IMR-90 (cell line): ENCODE data around the gene DCD. TPM values are rescaled to one million over a fixed set of nuclear protein-coding genes. Genes with fewer than 3 reads are reported as not detected.
"Not testable (repeated sequence)": the region's sequence is repeated elsewhere in the genome, so short reads cannot be mapped to it uniquely, and the experiment has no call there.

Experiments used
- ATAC-seq: fragments of 200-7000 bp; cut with Tn5 transposase; 2 replicates; pipeline ENCODE4 v1.9.1; 2020; ENCODE audit warnings: low read depth, mild to moderate bottlenecking, moderate library complexity
- BruUV-seq: library from RNA; stranded (reverse); fragments of 400-500 nt; replicated peaks from 2 replicates; lab custom pipeline; 2021; lab: Mats Ljungman, UMichigan
- CTCF ChIA-PET: fragments of 300-600 bp; formaldehyde crosslinking; extraction: SDS; loops from one replicate; lab custom pipeline; 2021; ENCODE audit warnings: antibody characterized with exemption; lab: Yijun Ruan, JAX
- POLR2A ChIA-PET: fragments of 300-600 bp; sonication (Branson Sonifier 250); formaldehyde crosslinking; loops from one replicate; lab custom pipeline; 2022; ENCODE audit warnings: antibody characterized with exemption; ENCODE audit not compliant: unreplicated experiment; lab: Charles Lee
- DNase-seq: peaks from one replicate; pipeline ENCODE4 v3.0.0; 2013
- H2AFZ ChIP-seq: replicated peaks from 2 replicates; pipeline ENCODE3; 2013; ENCODE audit warnings: low read length, mild to moderate bottlenecking; ENCODE audit not compliant: poor library complexity
- H2AK5ac ChIP-seq: 2 replicates; pipeline ENCODE4 v1.6.1; 2013; ENCODE audit warnings: low read depth, low read length, inconsistent platforms
- H2AK9ac ChIP-seq: replicated peaks from 2 replicates; pipeline ENCODE3; 2013; ENCODE audit warnings: mild to moderate bottlenecking, low read depth, low read length, moderate library complexity; ENCODE audit not compliant: poor library complexity
- H2BK120ac ChIP-seq: 2 replicates; pipeline ENCODE4 v1.6.1; 2013; ENCODE audit warnings: low read depth, low read length, inconsistent platforms
- H2BK15ac ChIP-seq: 3 replicates; pipeline ENCODE4 v1.6.1; 2013; ENCODE audit warnings: low read depth, low read length, inconsistent platforms
- H2BK20ac ChIP-seq: 2 replicates; pipeline ENCODE4 v1.6.1; 2013; ENCODE audit warnings: low read depth, mild to moderate bottlenecking, inconsistent platforms, low read length, moderate library complexity
- H2BK5ac ChIP-seq: 2 replicates; pipeline ENCODE4 v1.6.1; 2013; ENCODE audit warnings: mild to moderate bottlenecking, low read depth, low read length, inconsistent platforms; ENCODE audit not compliant: poor library complexity, severe bottlenecking
- H3K14ac ChIP-seq: replicated peaks from 2 replicates; pipeline ENCODE4 v1.6.1; 2013; ENCODE audit warnings: low read depth, low read length, inconsistent platforms
- H3K18ac ChIP-seq: 2 replicates; pipeline ENCODE4 v1.6.1; 2013; ENCODE audit warnings: low read depth, low read length, control low read depth
- H3K23ac ChIP-seq: 2 replicates; pipeline ENCODE4 v1.6.1; 2013; ENCODE audit warnings: low read depth, low read length, inconsistent platforms
- H3K27ac ChIP-seq: 2 replicates; pipeline ENCODE4 v1.5.1; 2013; ENCODE audit warnings: mild to moderate bottlenecking, control low read depth, low read length; ENCODE audit not compliant: insufficient read depth
- H3K27me3 ChIP-seq: 2 replicates; pipeline ENCODE4 v1.6.1; 2013; ENCODE audit warnings: low read length; ENCODE audit not compliant: control insufficient read depth, insufficient read depth
- H3K36me3 ChIP-seq: 2 replicates; pipeline ENCODE4 v1.6.1; 2013; ENCODE audit warnings: low read length, mixed read lengths; ENCODE audit not compliant: control insufficient read depth, insufficient read depth
- H3K4ac ChIP-seq: 2 replicates; pipeline ENCODE4 v1.6.1; 2013; ENCODE audit warnings: low read depth, low read length, inconsistent platforms
- H3K4me1 ChIP-seq: 2 replicates; pipeline ENCODE4 v1.6.1; 2013; ENCODE audit warnings: low read length, mixed read lengths; ENCODE audit not compliant: control insufficient read depth, insufficient read depth
- H3K4me2 ChIP-seq: 2 replicates; pipeline ENCODE4 v1.6.1; 2013; ENCODE audit warnings: low read depth, mild to moderate bottlenecking, control low read depth, low read length, moderate library complexity
- H3K4me3 ChIP-seq: 2 replicates; pipeline ENCODE4 v1.5.1; 2013; ENCODE audit warnings: low read depth, mild to moderate bottlenecking, control low read depth, low read length, moderate library complexity; ENCODE audit not compliant: insufficient read depth
- H3K56ac ChIP-seq: 2 replicates; pipeline ENCODE4 v1.6.1; 2013; ENCODE audit warnings: low read length, inconsistent platforms; ENCODE audit not compliant: insufficient read depth; ENCODE audit errors: extremely low read depth
- H3K79me1 ChIP-seq, 2 experiments: 2 replicates each; pipeline ENCODE4 v1.6.1; 2013; ENCODE audit warnings: low read length in 2 of 2, inconsistent platforms in 1 of 2, low read depth in 1 of 2
- H3K9ac ChIP-seq: 2 replicates; pipeline ENCODE4 v1.6.1; 2013; ENCODE audit warnings: low read depth, low read length, control low read depth
- H3K9me1 ChIP-seq: 2 replicates; pipeline ENCODE4 v1.6.1; 2013; ENCODE audit warnings: low read length, inconsistent platforms; ENCODE audit not compliant: insufficient read depth
- H3K9me3 ChIP-seq: 2 replicates; pipeline ENCODE4 v1.6.1; 2013; ENCODE audit warnings: low read length; ENCODE audit not compliant: control insufficient read depth, insufficient read depth
- H4K20me1 ChIP-seq: 2 replicates; pipeline ENCODE4 v1.6.1; 2013; ENCODE audit warnings: low read length, inconsistent platforms; ENCODE audit not compliant: insufficient read depth
- H4K5ac ChIP-seq: 2 replicates; pipeline ENCODE4 v1.6.1; 2013; ENCODE audit warnings: mild to moderate bottlenecking, low read depth, low read length, control low read depth
- H4K8ac ChIP-seq, 2 experiments: 2 replicates each; pipeline ENCODE4 v1.6.1; 2013; ENCODE audit warnings: low read depth in 2 of 2, low read length in 2 of 2, control low read depth in 1 of 2, inconsistent platforms in 1 of 2
- H4K91ac ChIP-seq: 2 replicates; pipeline ENCODE4 v1.6.1; 2013; ENCODE audit warnings: low read depth, low read length, inconsistent platforms; ENCODE audit not compliant: insufficient read depth
- WGBS, 2 experiments: methylation state at CpG; one replicate each; pipeline versions ENCODE4 v1.1.5 to v1.1.7; 2013; ENCODE audit warnings: missing lambda C conversion rate in 2 of 2; ENCODE audit not compliant: insufficient read length in 1 of 2; ENCODE audit errors: extremely low coverage in 2 of 2; 5-methylcytosine and 5-hydroxymethylcytosine counted together
- dilution Hi-C: fragments of 300-500 bp; cut with HindIII; formaldehyde crosslinking; loops from one replicate; pipeline ENCODE4 v1.14.3; 2018; ENCODE audit warnings: low sequenced_read_pairs; ENCODE audit not compliant: unreplicated experiment
- in situ Hi-C: fragments of 300-500 bp; cut with MboI; formaldehyde crosslinking; loops from 3 replicates; pipeline ENCODE4 v1.14.3; 2019; ENCODE audit warnings: low sequenced_read_pairs, inconsistent platforms, mixed read lengths
- intact Hi-C: fragments of 100-400 bp; cut with micrococcal nuclease; formaldehyde crosslinking; loops from 2 replicates; pipeline ENCODE4 v1.10.0; 2022
- polyA plus RNA-seq, 3 experiments: library from polyadenylated mRNA; depleted of rRNA; stranded (reverse); fragments of >200 nt; gene quantifications; 2 replicates each; pipeline ENCODE4 v1.2.3, GENCODE V29; 2012; ENCODE audit warnings: low replicate concordance in 1 of 3
- total RNA-seq: library from RNA; depleted of rRNA; stranded (reverse); fragments of >200 nt; gene quantifications from 2 replicates; pipeline ENCODE4 v1.2.3, GENCODE V29; 2012

The DCD gene
- total and polyA plus RNA-seq, 2 of the 4 experiments (the other 2 are of a cell fraction), result not detected

DNA sequence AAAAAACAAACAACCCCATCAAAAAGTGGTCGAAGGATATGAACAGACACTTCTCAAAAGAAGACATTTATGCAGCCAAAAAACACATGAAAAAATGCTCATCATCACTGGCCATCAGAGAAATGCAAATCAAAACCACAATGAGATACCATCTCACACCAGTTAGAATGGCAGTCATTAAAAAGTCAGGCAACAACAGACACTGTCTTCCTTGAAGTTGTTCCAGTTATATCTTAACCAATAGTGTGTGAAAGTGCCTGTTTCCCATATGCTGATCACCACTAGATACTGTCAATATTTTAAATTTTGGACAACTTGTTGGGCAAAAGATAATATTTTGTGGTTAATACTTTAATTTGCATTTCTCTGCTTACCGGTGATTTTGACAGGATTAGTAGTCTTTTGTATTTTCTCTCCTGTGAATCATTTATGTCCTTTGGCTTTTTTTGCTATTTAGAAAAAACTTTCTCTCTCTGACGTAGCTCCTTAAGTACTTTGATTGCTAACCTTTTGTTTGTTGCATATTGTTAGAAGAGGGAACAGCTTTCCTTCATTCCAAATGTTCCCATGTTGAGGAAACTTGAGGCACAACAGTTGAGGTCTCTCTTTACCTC lies 17.0 kb upstream of the DCD start:
- H2BK15ac ChIP-seq, H3K27me3 ChIP-seq, ATAC-seq, H3K4me3 ChIP-seq, H2AFZ ChIP-seq, H4K5ac ChIP-seq, H3K9ac ChIP-seq, H3K79me1 ChIP-seq, in situ Hi-C loops, H3K27ac ChIP-seq, H2BK5ac ChIP-seq, H3K56ac ChIP-seq, H3K4me1 ChIP-seq, H2BK20ac ChIP-seq, H4K8ac ChIP-seq, H2AK5ac ChIP-seq, H4K20me1 ChIP-seq, BruUV-seq, H3K18ac ChIP-seq, H3K14ac ChIP-seq, CTCF ChIA-PET, H3K36me3 ChIP-seq, H2AK9ac ChIP-seq, intact Hi-C loops, H3K9me3 ChIP-seq, H3K4me2 ChIP-seq, POLR2A ChIA-PET, H3K9me1 ChIP-seq, H3K23ac ChIP-seq, H2BK120ac ChIP-seq, DNase-seq, dilution Hi-C loops, H3K4ac ChIP-seq, H4K91ac ChIP-seq: not testable (repeated sequence)
- WGBS, 2 experiments, result no CpG with 5 or more reads among the region's 3 CpGs
